IPS DF 6.9 (cell line): ENCODE results near the gene ARHGAP6.

Experiments used
- DNase-seq: peaks from one replicate; pipeline ENCODE4 v3.0.0-alpha.2; 2013; ENCODE audit warnings: low read depth, low spot score
- H3K27ac ChIP-seq: one replicate; pipeline ENCODE4 v1.5.1; 2013; ENCODE audit warnings: low read length, control low read depth
- H3K27me3 ChIP-seq: 2 replicates; pipeline ENCODE4 v1.6.1; 2013; ENCODE audit warnings: mild to moderate bottlenecking, low read length; ENCODE audit not compliant: control insufficient read depth, insufficient read depth
- H3K36me3 ChIP-seq: 2 replicates; pipeline ENCODE4 v1.6.1; 2013; ENCODE audit warnings: low read length; ENCODE audit not compliant: control insufficient read depth, insufficient read depth
- H3K4me1 ChIP-seq: 2 replicates; pipeline ENCODE4 v1.6.1; 2013; ENCODE audit warnings: low read length; ENCODE audit not compliant: control insufficient read depth, insufficient read depth
- H3K4me3 ChIP-seq: 2 replicates; pipeline ENCODE4 v1.5.1; 2013; ENCODE audit warnings: mild to moderate bottlenecking, low read length
- H3K9me3 ChIP-seq: 2 replicates; pipeline ENCODE4 v1.6.1; 2013; ENCODE audit warnings: low read length, inconsistent platforms; ENCODE audit not compliant: control insufficient read depth, insufficient read depth
- WGBS: extraction: QIAGEN DNeasy Blood & Tissue Kit; methylation state at CpG from one replicate; pipeline ENCODE4 v1.1.7; 2013; ENCODE audit warnings: mixed read lengths, missing lambda C conversion rate; ENCODE audit not compliant: insufficient read length, insufficient coverage; 5-methylcytosine and 5-hydroxymethylcytosine counted together

The ARHGAP6 gene

GRCh38 chrX:11665168-11666111 is at the start of gene ARHGAP6:
TSS of gene ARHGAP6 (minus strand) at chrX:11665920. CDS start at chrX:11664828, 1,092 bp downstream.
- peaks cover 34% of the 10 kb centered on the region for H3K27me3 ChIP-seq
- no CpG with 5 or more reads among the region's 74 CpGs for WGBS
- H3K9me3 ChIP-seq: no peaks in the 10 kb centered on the region
- no peak for DNase-seq
- no peaks in the 10 kb centered on the region for H3K4me1 ChIP-seq
- H3K36me3 ChIP-seq: no peaks in the 10 kb centered on the region
- H3K27ac ChIP-seq: no peak within 1 kb of the TSS
- H3K4me3 ChIP-seq: peak within 1 kb of the TSS; percentile 52

- H3K4me3 ChIP-seq: no peak overlapping the region
- H3K27ac ChIP-seq: no peak overlapping the region
- no peaks in the 10 kb centered on the region for H3K9me3 ChIP-seq
- no CpG with 5 or more reads among the region's 12 CpGs for WGBS
- no peak for DNase-seq
- no peaks in the 10 kb centered on the region; the same call in 1 of the 2 replicates for H3K4me1 ChIP-seq
- no peaks in the 10 kb centered on the region for H3K27me3 ChIP-seq
- no peaks in the 10 kb centered on the region for H3K36me3 ChIP-seq
These were observed 39.2 kb upstream of the ARHGAP6 start for GRCh38 chrX:11704725-11705495.

- no peaks in the 10 kb centered on the region for H3K9me3 ChIP-seq
- no CpG with 5 or more reads among the region's 10 CpGs for whole genome bisulfite sequencing
- no peak overlapping the region for H3K27ac ChIP-seq
These were observed 38.1 kb upstream of the ARHGAP6 start for GRCh38 chrX:11703855-11704254.

GRCh38 chrX:11702965-11703631 is 37.4 kb upstream of the ARHGAP6 start:
- H3K27ac ChIP-seq: no peak overlapping the region
- H3K36me3 ChIP-seq: no peaks in the 10 kb centered on the region
- no peaks in the 10 kb centered on the region for H3K27me3 ChIP-seq
- no peak for DNase-seq
- H3K4me1 ChIP-seq: no peaks in the 10 kb centered on the region; the same call in 1 of the 2 replicates
- H3K4me3 ChIP-seq: no peak overlapping the region
- no CpG with 5 or more reads among the region's 6 CpGs for WGBS
- no peaks in the 10 kb centered on the region for H3K9me3 ChIP-seq

More at GRCh38 chrX:11703855-11704254, 38.1 kb upstream of the ARHGAP6 start:
- DNase-seq: no peak
- no peaks in the 10 kb centered on the region for H3K36me3 ChIP-seq
- no peaks in the 10 kb centered on the region for H3K27me3 ChIP-seq
- H3K4me3 ChIP-seq: no peak overlapping the region
- H3K4me1 ChIP-seq: no peaks in the 10 kb centered on the region; the same call in 1 of the 2 replicates

- Histone ChIP-seq H3K27me3 (no peaks in the 10 kb centered on the region), H3K27ac (no peak overlapping the region), H3K9me3 (no peaks in the 10 kb centered on the region), H3K4me1 (no peaks in the 10 kb centered on the region; the same call in 1 of the 2 replicates), H3K4me3 (no peak overlapping the region), H3K36me3 (no peaks in the 10 kb centered on the region)
- no peak for DNase-seq
- 100% methylated on average over 2 of the region's 3 CpGs for WGBS
These were observed 36.7 kb upstream of the ARHGAP6 start for GRCh38 chrX:11702420-11702819.

- Histone ChIP-seq H3K27me3 (no peaks in the 10 kb centered on the region), H3K4me3 (no peak overlapping the region), H3K36me3 (no peaks in the 10 kb centered on the region), H3K27ac (no peak overlapping the region), H3K4me1 (no peaks in the 10 kb centered on the region), H3K9me3 (no peaks in the 10 kb centered on the region)
- DNase-seq: no peak
- no CpG with 5 or more reads among the region's 3 CpGs for WGBS
These were observed 33.0 kb upstream of the ARHGAP6 start for GRCh38 chrX:11698702-11699101.

GRCh38 chrX:11688201-11688600 is 22.5 kb upstream of the ARHGAP6 start:
- Histone ChIP-seq H3K4me3 (no peak overlapping the region), H3K4me1 (no peaks in the 10 kb centered on the region), H3K27me3 (no peaks in the 10 kb centered on the region), H3K9me3 (no peaks in the 10 kb centered on the region), H3K36me3 (no peaks in the 10 kb centered on the region), H3K27ac (no peak overlapping the region)
- no CpG with 5 or more reads among the region's 2 CpGs for WGBS
- no peak for DNase-seq

GRCh38 chrX:11687157-11687556 is 21.4 kb upstream of the ARHGAP6 start:
- Histone ChIP-seq H3K4me3 (no peak overlapping the region), H3K9me3 (no peaks in the 10 kb centered on the region), H3K36me3 (no peaks in the 10 kb centered on the region), H3K4me1 (no peaks in the 10 kb centered on the region), H3K27ac (no peak overlapping the region), H3K27me3 (no peaks in the 10 kb centered on the region)
- no CpG with 5 or more reads among the region's 2 CpGs for WGBS
- DNase-seq: no peak

- no CpG with 5 or more reads among the region's 3 CpGs for WGBS
- DNase-seq: no peak
- H3K36me3 ChIP-seq: no peaks in the 10 kb centered on the region
These were observed 17.3 kb upstream of the ARHGAP6 start for GRCh38 chrX:11683057-11683456.

GRCh38 chrX:11678158-11678557 is 12.4 kb upstream of the ARHGAP6 start:
- Histone ChIP-seq H3K27me3 (no peaks in the 10 kb centered on the region), H3K9me3 (no peaks in the 10 kb centered on the region), H3K4me1 (no peaks in the 10 kb centered on the region), H3K36me3 (no peaks in the 10 kb centered on the region), H3K4me3 (no peak overlapping the region), H3K27ac (no peak overlapping the region)
- DNase-seq: no peak
- no CpG with 5 or more reads among the region's 5 CpGs for WGBS

More at GRCh38 chrX:11683057-11683456, 17.3 kb upstream of the ARHGAP6 start:
- no peaks in the 10 kb centered on the region for H3K9me3 ChIP-seq
- H3K27me3 ChIP-seq: no peaks in the 10 kb centered on the region
- H3K27ac ChIP-seq: no peak overlapping the region
- H3K4me1 ChIP-seq: no peaks in the 10 kb centered on the region
- no peak overlapping the region for H3K4me3 ChIP-seq
